NCI-H1436 treated with DMSO at 0.1 percent for 48 hours (cell line): ENCODE results near the gene PTPRE.

Experiments used
- DNase-seq: peaks from one replicate; lab custom pipeline; 2025; lab: John Stamatoyannopoulos, UW

Gene PTPRE

GRCh38 chr10:127908106-127908958 is 1.4 kb downstream of the PTPRE start:
- no peak for DNase-seq

DNA sequence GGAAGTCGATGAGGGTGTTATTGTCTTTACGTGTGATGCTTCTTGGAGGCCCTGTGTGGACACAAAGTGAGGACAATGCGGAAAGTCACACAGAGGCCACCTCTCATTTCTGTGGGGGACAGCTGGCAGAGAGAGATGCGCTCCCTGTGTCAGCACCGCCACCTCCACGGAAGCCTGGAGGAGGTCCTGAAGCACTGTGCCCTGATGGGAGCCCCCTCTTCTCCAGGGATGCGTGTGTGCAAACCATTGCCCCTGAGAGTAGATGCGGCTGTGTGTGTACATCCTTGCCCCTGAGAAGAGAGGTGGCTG is 2.0 kb downstream of the PTPRE start:
- DNase-seq, result no peak

DNA sequence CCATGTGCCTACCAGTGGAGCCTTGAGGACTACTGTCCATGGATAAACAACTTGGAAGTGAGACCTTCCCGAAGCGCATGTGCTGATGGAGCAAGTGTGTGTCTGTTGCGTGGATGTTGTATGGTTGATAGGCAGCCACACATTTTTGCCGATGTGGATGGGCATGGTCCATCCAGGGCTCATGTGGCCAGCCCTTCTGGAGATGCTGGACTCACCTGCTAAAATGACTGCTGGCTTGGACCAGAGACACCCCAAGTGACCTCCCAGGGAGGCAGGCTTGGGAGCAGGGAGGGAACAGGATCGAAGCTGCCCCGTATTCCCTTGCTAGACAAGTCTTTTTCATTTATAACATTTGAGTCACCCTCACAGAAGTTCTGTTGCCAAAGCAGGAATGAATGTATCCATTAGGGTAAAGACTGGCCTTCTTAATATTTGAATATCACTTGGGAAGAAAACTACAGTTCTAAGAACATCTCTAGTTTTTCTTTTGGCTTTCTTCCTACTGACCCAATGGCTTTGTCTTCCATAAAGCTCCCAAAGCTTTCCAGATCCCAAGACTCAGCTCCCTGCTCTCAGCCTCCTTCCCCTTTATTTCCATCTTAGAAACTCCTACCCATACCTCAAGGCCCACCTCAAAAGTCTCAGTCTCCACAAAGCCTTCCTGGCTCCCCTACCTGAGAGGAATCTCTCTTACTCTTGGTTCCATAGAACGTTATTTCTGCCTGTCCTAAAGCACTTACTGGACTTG is 3.0 kb downstream of the PTPRE start:
- no peak for DNase-seq

DNA sequence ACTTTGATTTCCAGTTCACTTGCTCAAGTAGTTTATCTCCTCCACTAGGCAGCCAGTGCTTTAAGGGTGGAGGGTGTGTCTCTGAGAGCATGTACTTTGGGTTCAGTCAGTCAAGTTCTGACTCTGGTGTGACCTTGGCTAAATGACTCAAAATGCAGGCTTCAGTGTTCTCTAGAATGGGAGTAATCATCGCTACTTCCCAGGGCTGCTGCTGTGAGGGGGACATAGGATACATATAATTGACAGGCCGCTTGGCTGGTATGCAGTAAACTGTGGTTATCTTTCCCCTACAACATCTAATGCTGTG is 3.5 kb downstream of the PTPRE start:
- DNase-seq, result no peak

DNA sequence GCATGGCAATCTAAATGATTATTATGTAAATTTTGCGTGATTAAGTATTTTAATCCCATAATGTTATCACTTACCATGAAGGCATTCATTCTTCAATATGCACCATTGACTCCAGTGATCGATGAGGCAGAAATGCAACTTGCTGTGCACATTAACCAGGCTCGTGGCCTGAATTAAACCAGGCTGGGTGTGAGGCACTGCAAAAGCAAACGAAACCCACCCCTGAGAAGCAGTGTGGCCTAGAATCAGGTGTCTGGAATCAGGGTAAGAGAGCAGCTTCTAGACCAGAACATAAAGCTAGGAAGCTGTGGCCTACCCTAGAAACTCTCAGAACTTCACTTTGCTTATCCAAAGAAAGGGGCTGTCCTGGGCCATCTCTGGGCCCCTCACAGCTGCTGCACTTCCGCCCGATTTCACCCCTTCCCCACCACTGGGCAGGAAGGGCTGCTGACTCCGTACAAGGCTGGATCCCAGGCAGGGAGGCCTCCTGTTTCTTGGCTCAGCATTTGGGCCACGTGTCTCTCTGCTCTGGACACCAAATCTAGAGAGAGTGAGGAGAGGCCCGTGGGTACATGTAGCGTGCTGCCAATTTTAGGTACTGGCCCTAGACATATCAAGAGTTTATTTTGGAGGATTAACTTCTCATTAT is 4.4 kb downstream of the PTPRE start:
- no peak for DNase-seq

DNA sequence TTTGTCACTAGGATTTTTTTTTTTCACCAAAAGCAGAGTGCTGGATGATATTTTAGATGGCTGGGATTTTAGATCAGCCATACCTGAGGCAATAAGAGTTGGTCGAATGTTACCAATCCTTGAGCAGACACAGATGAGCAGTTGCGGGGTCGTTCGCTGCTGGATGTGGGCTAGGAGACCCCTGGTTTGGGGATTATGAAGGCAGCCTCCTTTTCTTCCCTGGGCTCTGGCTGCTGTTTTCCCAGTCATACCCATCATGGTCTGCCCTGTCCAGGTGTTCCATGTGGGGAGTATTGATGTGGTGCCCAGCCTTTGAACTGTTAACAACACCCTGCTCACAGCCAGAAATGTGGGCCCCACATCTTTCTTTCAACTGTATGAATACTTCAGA is 5.0 kb downstream of the PTPRE start:
- DNase-seq, result no peak

- no peak for DNase-seq
Observed at GRCh38 chr10:127912607-127913367, 5.9 kb downstream of the PTPRE start.

DNA sequence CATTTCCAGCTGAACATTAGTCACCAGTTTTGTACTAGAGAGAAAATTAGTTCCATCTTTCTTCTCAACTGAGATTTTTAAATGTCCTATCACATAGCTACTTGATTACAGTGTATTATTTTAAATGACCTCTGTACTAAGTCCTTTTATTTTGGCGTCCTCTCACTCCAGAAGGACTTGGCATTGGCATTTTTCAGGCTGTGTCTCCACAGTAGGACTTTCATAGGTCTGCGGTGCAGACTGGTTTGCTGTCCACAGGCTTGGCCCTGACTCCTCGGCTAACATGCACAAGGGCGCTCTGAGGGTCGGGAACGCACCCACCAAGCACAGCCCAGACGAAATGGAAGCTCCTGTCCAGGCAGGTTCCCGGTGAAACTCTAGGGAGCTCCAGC is 6.5 kb downstream of the PTPRE start:
- DNase-seq, result no peak

- DNase-seq, result no peak
Observed at GRCh38 chr10:127915324-127915723, 8.4 kb downstream of the PTPRE start.

DNA sequence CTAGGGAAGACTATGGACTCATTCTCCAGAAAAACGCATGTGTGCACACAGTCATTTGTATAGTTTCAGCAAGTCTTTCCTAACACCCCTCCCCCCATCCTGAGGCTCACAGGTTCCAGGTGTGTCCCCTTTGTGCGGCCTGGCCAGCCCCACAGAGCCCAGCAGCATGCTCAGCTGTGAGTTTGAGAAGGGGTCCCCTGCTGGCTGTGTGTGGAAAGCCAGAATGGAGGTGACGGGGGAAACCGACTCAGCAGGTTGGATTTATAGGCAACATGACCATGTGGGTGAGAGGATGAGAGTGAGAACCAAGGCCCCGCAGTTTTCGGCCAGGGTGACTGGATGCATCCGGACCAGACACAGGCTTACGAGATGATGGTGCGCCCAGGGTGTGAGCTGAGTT is 9.9 kb downstream of the PTPRE start:
- DNase-seq, result no peak

DNA sequence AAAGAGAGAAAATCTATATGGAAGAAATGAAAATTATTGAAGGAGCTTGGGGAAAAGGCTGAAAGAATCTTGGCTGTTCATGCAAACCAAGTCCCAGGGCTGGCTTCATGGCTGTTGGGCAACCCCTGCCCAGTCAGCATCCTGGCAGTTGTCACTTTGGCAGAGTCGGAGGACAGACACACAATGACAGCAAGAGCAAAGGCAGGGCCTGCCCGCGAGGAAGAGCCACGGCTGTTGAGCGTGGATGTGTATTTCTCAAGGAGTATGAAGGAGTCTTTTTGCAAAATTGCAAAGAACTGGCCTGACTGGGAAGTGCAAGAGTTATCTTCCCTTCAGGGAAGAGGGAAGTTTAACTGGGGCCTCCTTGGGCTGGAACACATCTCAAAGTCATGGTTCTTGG is 11.7 kb downstream of the PTPRE start:
- no peak for DNase-seq

DNA sequence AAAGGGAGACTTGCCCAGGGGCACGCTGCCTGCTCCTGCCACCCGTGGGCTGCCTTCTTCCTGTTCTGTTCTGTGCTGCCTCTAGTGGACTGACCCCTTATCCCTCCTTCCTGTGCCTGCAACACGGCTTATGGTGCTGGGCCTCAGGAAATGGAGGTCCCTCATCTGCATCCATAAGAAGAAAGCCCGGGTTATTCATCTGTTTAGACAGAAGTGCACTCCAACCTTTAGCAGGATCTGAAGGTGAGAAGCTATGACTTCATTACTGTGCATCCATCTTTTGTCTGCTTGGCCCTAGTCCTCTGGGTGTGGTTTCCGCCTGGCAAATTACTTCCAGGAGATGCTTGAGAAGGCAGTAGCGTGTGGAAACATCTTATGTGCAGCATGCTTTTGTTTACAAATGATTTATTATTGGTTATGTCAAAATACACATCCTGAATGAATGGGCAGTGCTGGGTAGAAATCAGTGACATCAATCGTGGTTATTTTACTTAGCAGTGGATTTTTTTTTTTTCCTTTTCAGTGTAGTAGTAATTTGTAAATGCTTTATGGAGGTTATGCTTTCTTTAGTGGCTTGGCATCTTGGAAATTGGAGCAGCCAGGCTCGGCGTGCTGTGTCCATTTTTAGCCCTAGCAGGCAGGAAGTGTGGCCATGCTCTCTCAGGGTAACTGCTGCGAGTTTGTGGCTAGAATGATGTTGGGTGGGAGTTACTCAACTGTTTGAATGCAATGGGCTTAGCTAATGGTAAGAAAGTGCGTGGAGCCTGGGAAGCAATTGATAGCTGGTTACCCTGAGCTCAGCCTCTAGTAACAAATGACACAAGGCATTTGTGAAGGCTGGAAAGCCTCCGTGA is 12.7 kb downstream of the PTPRE start:
- DNase-seq, result no peak

DNA sequence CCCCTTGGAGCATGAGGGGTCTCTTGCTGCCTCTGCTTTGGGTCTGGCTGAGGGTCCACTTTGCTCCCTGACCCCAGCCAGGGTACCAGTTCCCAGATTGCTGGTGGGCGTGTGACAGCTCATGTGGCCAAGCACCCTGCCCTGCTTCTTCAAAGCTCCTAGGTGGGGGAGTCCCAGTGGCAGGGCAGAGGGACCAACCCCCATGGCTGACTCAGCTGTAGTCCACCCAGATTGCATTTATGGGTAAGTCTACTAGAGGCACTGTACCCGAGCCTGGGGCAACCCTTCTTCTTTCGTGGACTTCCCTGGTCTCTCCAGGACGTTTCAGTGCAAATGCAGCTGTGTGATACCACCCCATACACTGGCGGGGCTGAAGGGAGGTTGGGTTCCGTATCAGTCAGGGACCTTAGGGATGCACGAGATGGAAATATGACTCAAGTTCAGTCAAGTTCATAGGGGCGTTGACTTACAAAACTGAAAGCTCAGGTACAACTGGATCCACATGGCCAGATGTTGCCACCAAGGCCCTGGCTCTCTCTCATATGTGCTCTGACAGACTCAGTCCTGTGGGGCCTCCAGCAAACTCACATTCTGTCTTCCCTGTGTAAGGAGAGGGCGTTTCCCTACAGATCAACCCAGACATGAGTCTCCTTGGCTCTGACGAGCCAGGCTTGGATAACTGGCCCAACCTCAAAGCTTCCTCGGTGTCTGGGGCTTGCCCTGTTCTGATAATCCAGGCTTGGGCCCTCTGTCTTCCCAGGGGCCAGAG is 13.6 kb downstream of the PTPRE start:
- no peak for DNase-seq

- DNase-seq, result no peak
Observed at GRCh38 chr10:127921075-127921752, 14.3 kb downstream of the PTPRE start.

GRCh38 chr10:127921753-127922145 is 14.8 kb downstream of the PTPRE start:
- DNase-seq, result no peak

GRCh38 chr10:127922206-127922605 is 15.3 kb downstream of the PTPRE start:
- DNase-seq, result no peak

DNA sequence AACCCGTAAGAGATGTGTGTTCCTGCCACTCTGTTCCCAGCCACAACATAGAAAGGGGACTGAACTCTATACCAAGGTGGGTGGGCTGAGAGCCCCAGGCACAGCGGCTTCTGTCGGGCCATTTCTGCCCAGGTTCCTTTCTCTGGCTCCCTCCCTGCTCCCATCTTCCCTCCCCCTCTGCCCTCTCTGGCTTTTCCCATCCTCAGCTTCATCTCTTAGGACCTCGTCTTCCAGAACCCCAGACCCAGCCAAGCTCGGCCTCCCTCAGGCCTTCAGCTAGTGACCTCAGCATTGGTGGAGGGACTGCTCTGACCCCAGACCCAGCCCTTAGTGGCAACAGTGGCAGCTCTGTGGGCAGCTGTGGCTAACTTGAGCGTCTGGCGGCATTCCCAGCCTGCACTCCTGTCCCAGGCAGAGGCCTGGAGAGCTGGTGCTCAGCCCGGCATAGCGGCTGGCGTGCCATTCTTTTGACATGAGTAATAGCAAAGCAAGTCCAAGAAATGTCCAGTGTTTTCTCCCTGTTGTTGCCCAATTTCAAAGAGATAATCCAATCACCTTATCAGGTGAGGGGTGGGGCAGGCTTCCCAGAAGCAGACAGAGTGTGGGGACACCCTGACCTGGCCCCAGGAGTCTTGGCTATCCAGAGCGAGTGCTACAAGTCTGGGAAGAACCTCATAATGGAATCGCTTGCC is 15.9 kb downstream of the PTPRE start:
- DNase-seq, result no peak

GRCh38 chr10:127923646-127924045 is 16.7 kb downstream of the PTPRE start:
- DNase-seq, result no peak

DNA sequence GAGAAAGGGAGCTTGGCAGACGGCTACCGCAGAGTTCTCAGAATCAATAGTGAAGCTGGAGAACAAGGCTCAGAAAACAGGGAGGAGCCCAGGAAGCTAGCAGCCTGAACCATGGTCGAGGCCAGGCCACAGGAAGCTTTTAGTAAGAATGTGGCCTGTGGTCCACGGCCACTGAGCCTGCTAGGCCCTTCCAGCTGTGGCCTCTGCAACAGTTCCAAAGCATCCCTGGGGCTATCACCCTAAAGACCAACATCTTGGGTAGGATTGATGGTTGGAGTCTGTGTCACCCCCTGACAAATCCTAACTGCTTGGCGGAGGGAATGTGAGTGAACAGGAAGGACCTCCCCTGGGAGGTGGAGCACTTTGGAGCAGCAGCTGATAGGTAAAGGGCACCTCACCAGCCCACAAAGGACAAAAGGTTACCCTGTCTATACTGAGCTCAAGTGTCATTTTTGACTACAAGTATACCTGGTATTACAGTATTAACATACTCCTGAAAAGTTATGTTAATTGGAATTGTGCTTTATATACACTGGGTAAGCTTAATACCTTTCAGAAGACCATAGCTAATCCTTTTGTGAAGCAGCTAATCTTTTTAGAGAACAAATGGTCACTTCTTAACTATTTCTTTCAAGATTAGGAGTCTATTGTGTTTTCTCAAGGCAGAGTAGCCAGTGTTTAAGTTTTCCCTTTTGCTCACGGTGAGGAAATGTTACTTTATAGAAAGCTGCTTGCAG is 18.7 kb downstream of the PTPRE start:
- DNase-seq, result no peak
